ENCODE data around the gene ERGIC1.

ERGIC1 gene

DNA sequence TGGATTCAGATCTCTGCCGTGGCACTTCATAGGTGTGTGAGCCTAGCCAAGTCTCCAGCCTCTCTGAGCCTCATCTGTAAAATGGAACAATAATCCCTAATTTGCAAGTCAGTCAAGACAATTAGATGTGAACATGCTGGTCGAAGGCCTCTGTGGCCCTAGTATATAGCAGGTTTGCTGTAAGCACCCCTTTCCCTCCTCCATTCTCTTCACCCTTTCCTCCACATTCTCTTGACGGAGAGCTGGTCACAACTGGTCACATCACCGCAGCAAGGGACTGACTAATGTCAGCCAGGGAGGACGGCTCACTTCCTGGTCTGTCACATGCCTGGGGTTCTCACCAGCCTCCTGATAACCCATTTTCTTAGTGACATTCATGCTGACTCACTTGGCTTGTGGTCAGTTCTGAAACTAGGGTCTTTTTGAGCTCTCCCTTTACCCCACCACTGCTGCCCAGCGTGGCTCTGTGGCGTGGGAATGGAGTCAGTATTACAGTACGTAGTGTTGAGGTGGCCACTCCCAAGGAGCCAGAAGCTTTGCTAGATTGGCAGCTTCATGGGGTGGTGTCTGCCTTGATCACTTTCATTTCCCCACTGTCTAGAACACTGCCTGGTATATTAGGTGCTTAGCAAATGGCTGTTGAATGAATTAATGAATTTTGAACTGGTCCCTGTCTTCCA lies 47.8 kb downstream of the ERGIC1 start:
- TF ChIP-seq, protein P1, sequence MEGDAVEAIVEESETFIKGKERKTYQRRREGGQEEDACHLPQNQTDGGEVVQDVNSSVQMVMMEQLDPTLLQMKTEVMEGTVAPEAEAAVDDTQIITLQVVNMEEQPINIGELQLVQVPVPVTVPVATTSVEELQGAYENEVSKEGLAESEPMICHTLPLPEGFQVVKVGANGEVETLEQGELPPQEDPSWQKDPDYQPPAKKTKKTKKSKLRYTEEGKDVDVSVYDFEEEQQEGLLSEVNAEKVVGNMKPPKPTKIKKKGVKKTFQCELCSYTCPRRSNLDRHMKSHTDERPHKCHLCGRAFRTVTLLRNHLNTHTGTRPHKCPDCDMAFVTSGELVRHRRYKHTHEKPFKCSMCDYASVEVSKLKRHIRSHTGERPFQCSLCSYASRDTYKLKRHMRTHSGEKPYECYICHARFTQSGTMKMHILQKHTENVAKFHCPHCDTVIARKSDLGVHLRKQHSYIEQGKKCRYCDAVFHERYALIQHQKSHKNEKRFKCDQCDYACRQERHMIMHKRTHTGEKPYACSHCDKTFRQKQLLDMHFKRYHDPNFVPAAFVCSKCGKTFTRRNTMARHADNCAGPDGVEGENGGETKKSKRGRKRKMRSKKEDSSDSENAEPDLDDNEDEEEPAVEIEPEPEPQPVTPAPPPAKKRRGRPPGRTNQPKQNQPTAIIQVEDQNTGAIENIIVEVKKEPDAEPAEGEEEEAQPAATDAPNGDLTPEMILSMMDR (IDR thresholded peaks at IDR 0.05; ENCODE audit: low read depth, low read length) = no peak
- DNase-seq (ENCODE audit: extremely low read depth, low read depth) = no peak

DNA sequence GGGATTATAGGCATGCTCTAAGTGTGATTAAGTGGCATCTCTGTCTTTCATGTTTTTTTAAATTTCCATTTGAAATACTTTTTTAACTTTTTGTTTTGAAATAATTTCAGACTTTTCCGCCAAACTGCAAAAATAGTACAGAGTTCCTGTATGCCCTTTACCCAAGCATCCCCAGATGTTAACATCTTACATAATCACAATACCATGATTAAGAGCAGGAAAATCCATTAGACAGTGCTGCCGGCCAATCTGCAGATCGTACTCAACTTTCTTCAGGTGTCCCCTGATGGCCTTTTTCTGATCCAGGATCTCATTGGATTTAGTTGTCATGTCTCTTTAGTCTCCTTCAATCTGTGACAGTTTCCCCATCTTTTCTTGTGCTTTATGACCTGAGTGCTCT lies 49.0 kb downstream of the ERGIC1 start:
- TF ChIP-seq, protein P1 (IDR thresholded peaks at IDR 0.05; ENCODE audit: low read depth, low read length) = no peak
- DNase-seq (ENCODE audit: extremely low read depth, low read depth) = no peak

DNA sequence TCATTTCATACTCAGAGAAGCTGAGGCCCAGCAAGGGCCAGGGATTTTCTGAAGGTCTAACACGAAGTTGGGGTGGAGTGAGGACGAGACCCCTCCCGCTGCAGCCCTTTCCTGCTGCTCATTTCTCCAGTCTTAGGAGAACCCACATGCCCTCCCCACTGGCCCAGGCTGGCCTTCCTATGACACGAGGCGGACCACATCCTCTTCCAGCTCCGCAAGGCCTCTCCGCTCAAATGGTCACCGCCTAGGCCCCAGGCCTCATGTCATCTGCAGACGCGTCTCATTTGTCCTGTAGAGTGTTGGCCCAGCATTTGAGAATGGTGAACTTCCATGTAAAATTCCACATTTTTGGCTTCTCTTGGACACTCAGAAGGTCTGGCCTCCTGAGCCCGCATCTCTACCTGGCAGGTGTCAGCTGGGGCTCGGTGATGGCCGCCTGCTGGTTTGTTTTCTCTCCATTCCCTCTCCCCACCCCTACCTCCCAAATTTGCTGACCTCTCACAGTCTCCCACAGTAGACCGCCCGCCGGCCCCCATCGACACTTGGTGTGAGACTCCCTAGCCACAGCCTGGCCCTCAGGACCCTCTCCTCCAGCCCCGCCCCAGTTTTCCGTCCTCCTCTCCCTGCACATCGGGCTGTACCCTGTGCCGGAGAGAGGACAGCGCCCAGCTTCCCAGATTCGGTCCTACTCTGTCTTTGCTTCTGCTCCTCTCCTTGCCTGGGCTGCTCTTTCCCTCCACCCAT lies 51.7 kb downstream of the ERGIC1 start:
- TF ChIP-seq, protein P1 (IDR thresholded peaks at IDR 0.05; ENCODE audit: low read depth, low read length) = no peak
- DNase-seq (ENCODE audit: extremely low read depth, low read depth) = no peak

DNA sequence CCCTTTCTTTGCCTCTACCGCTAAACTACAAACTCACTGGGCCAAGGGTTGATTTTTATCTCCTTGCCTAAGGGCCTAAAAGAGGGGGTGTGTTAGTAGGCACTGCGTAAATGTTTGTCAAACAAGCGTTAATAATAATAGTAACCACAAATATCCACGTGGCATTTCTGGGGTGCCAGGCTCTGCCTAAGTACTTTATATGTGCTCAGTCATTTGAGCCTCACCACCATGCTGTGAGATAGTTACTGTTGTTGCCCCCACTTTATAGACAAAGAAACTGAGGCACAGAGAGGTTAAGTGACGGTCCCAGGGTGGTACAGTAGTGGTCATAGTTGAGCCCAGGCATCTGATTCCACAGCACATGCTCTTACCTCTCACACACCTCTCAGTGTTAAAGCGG lies 52.4 kb downstream of the ERGIC1 start:
- TF ChIP-seq, protein P1 (IDR thresholded peaks at IDR 0.05; ENCODE audit: low read depth, low read length) = no peak
- no peak for DNase-seq (ENCODE audit: extremely low read depth, low read depth)

DNA sequence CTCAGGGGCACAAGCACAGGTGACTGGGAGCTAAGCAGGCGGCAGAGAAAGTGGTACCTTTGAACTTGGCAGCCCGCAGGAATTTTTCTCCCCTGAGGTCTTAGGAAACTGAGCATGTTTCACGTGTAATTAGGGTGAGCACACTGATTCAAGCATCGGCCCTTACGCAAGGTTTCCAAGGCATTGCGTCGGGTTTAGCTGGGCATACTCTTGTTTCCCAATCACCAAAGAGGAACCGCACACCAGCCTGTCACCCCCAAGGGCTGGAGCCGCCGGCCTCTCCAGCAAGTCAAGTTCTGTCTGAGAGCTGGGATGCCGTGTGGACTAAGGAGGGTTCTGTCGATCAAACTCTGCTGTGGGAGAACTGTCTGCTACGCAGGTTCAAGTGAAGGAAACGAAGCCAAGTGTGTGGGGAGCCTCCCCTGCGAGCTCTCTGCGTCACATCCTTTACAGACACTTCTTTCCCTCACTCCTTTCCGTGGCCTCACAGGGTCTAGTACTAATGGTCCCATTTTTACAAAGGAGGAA lies 53.0 kb downstream of the ERGIC1 start:
- DNase-seq (ENCODE audit: extremely low read depth, low read depth) = peak; percentile 62
- TF ChIP-seq, protein P1 (IDR thresholded peaks at IDR 0.05; ENCODE audit: low read depth, low read length) = no peak

DNA sequence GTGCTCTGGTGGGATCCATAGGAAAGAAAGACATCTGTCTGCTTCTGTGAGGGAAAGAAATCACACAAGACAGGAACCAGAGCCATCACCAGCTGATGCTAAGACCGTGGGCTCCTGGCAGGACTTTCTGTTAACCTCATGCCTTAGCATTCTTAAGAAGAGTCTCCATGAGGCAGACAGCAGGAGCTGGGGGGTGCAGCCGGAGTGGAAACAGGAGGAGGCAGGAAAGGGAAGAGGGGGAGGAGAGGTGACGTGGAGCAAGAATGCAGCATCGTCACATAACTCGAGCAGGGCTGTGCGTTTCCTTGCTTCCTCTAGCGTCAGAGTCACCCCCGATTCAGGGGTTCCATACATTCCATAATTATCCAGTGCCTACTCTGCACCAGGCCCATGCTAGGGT lies 53.6 kb downstream of the ERGIC1 start:
- TF ChIP-seq, protein P1 (IDR thresholded peaks at IDR 0.05; ENCODE audit: low read depth, low read length) = no peak
- no peak for DNase-seq (ENCODE audit: extremely low read depth, low read depth)

DNA sequence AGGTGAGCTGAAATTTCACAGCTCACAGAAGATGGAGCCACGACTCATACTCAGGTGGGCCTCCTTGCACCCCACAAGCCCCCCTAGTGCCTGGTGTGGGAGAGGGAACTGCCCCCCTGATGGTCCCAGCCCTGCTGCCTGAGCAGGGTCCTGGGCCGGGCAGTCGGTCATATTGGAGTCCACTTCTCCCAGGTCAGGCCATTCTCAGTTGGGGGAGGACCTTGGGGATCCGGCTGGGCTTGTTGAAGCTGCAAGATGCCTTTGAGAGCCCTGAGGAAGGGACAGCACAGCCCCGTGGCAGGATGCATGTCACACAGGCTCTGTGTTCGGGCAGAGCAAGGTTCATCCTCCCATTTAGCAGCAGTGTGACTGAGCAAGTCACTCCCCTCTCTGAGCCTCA lies 56.6 kb downstream of the ERGIC1 start:
- no peak for DNase-seq (ENCODE audit: extremely low read depth, low read depth)
- TF ChIP-seq, protein P1 (IDR thresholded peaks at IDR 0.05; ENCODE audit: low read depth, low read length) = no peak
